Activated T-helper 1 cell treated with anti-CD3 and anti-CD28 coated beads, Interleukin-12 subunit alpha, Interleukin-12 subunit beta, Interleukin-2, Interleukin-4 antibody, amounts not matched to agents 30 ng/mL and 10 ng/mL and 1 ng/mL, durations not matched to agents 14 hours and 24 hours and 36 hours (primary cell): ENCODE results near the gene NKD1. TPM values are rescaled to one million over a fixed set of nuclear protein-coding genes. Genes with fewer than 3 reads are reported as not detected.

Experiments used
- DNase-seq: peaks from one replicate; pipeline ENCODE4 v3.0.0; 2021; ENCODE audit warnings: low spot score
- H3K27ac Mint-ChIP-seq: one replicate; pipeline ENCODE4 v1.8.0; 2021; ENCODE audit warnings: mild to moderate bottlenecking, mixed read lengths
- H3K27me3 Mint-ChIP-seq: one replicate; pipeline ENCODE4 v1.8.0; 2022; ENCODE audit warnings: mild to moderate bottlenecking, moderate library complexity, mixed read lengths; ENCODE audit not compliant: insufficient read depth
- H3K36me3 Mint-ChIP-seq: one replicate; pipeline ENCODE4 v1.8.0; 2021; ENCODE audit warnings: low read depth, mixed read lengths
- H3K4me1 Mint-ChIP-seq: one replicate; pipeline ENCODE4 v1.8.0; 2021; ENCODE audit warnings: low read depth, mixed read lengths
- H3K4me3 Mint-ChIP-seq: one replicate; pipeline ENCODE4 v1.8.0; 2021; ENCODE audit warnings: mild to moderate bottlenecking, moderate library complexity, mixed read lengths
- H3K9me3 Mint-ChIP-seq: one replicate; pipeline ENCODE4 v1.8.0; 2021; ENCODE audit warnings: mixed read lengths
- intact Hi-C: fragments of 100-400 bp; cut with micrococcal nuclease; formaldehyde crosslinking; loops from one replicate; pipeline ENCODE4 v1.15.1; 2024
- total RNA-seq: library from RNA; stranded (reverse); gene quantifications from 2 replicates; pipeline ENCODE4 v1.2.3, GENCODE V29; 2022

NKD1 gene
- total RNA-seq, 1 donor from 2014 or later, result 1.1 TPM

DNA sequence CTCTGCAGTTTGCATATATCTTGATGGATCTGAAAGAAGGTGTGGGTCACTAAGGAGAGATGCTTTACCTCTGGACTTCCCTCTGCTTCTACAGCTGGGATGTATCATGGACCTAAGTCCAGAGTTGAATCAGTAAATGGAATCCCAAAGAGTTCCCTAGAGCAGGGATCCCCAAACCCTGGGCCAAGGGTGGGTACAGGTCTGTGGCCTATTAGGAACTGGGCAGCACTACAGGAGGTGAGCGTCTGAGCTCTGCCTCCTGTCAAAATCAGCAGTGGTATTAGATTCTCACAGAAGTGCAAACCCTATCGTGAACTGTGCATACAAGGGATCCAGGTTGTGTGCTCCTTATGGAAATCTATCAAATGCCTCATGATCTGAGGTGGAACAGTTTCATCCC lies 39.3 kb downstream of the NKD1 start:
- DNase-seq, result no peak
- no peaks in the 10 kb centered on the region for H3K36me3 Mint-ChIP-seq
- H3K27me3 Mint-ChIP-seq, result no peaks in the 10 kb centered on the region
- H3K4me3 Mint-ChIP-seq, result no peak overlapping the region
- H3K9me3 Mint-ChIP-seq, result peaks cover 4% of the 10 kb centered on the region
- H3K4me1 Mint-ChIP-seq, result peaks cover 25% of the 10 kb centered on the region
- no peak overlapping the region for H3K27ac Mint-ChIP-seq
- intact Hi-C loops, result no loop called here

DNA sequence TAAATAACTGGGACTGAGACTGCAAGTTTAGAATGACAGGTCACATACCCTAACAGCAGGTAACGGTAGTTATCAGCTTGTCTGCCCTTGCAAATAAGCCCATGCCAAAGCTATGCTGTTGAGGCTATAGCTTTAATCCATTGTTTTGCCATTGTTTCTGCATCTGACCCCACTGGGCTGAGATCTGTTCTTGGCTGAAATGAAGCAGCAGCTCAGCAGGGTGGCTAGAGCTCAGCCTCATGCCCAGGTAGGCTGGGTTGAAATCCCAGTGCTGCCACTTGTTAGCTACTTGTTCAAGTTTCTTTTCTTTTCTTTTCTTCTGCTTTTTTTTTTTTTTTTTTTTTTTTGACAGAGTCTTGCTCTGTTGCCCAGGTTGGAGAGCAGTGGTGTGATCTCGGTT lies 40.1 kb downstream of the NKD1 start:
- Mint-ChIP-seq H3K36me3 (no peaks in the 10 kb centered on the region), H3K9me3 (peaks cover 4% of the 10 kb centered on the region), H3K27ac (no peak overlapping the region), H3K4me1 (peaks cover 25% of the 10 kb centered on the region), H3K27me3 (no peaks in the 10 kb centered on the region), H3K4me3 (no peak overlapping the region)
- DNase-seq, result no peak
- intact Hi-C loops, result loop anchor here (2.0 kb wide), 1 partner anchor 79 kb away; no protein-coding TSS in a partner anchor

DNA sequence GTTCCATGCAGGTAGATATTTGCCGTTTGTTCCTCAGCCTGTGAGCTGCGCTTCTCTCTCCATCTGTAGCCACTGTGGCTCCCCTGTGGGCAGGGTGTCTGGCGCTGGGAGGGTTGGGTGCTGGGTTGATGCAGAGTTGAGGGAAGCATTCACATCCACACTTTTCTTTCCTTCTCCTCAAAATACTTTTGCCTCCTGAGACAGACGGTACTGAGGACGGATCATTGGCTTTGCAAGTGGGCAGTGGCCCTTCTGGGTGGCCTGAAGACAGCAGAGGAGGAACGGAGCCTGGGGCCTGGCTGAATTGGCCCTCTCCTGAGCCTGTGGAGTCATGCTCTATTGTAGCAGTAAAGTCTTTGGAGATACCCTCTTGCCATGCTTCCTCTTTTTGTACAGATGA lies 43.0 kb downstream of the NKD1 start:
- H3K27ac Mint-ChIP-seq, result no peak overlapping the region
- no peaks in the 10 kb centered on the region for H3K36me3 Mint-ChIP-seq
- no peak overlapping the region for H3K4me3 Mint-ChIP-seq
- H3K4me1 Mint-ChIP-seq, result peaks cover 17% of the 10 kb centered on the region
- no peak for DNase-seq
- no peaks in the 10 kb centered on the region for H3K27me3 Mint-ChIP-seq
- intact Hi-C loops, result no loop called here
- H3K9me3 Mint-ChIP-seq, result peaks cover 4% of the 10 kb centered on the region

DNA sequence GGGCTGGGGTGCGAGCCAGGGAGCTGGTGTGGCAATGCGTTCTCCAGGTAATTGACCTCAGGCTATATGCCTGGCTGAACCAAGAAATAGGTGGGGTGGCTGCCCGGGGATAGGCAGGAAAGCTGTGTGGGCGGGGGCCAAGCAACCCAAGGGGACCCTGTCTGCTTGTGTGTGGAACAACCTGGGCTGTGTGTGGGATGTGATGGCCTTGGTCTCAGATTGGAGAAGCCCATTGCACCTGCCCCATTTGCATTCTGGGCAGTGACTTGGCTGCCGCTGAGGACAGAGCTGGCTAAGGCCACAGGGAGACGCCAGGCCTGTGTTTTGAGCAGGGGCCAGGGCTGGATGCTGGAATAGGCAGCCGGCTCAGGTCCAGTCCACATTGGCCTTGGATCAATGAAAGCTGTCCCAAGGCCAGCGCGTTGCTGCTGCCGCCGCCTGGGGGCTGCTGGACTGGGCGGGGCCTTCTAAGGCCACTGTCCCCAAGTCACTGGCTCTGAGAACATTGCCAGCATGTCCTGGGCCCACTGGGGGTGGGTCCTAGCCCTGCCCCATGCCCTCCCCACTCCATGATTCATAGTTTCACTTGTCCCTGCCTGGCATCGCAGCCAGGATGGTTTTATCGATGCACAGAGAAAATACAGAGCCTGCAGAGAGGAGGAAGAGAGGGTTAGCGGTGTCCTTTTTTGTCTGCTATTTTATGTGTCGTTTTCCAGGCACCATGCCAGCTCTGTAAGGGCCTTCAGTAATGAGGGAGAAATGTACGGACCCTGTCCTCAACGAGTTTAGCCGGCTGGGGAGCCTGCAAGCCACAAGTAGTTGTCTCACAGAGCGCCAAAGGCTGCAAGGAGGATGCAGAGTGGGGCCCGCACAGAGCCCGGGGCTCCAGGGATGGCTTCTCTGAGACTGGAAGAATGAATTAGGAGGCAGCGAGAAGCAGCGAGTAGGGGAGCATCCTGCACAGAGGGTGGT lies 43.9 kb downstream of the NKD1 start:
- Mint-ChIP-seq H3K4me3 (no peak overlapping the region), H3K36me3 (no peaks in the 10 kb centered on the region), H3K27ac (no peak overlapping the region), H3K4me1 (peaks cover 17% of the 10 kb centered on the region), H3K27me3 (no peaks in the 10 kb centered on the region), H3K9me3 (peaks cover 4% of the 10 kb centered on the region)
- intact Hi-C loops, result no loop called here
- no peak for DNase-seq

DNA sequence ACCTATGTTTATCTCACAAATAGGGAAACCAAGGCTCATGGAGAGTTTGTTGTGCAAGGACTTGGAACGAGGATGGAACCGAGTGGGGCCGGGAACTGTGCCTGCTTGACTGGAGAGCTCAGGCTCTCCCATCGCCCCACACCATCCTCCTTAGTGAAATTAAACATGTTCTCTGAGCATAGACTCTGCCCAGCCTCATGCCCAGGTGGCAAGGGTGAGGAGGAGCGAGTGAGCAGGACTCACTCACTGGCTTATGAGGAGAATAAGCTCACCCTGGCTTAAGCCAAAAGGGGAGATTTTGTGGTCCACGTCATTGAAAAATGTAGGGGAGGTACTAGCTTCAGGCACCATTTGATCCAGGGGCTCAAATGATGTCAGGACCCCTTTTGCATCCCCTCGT lies 44.8 kb downstream of the NKD1 start:
- H3K4me3 Mint-ChIP-seq, result no peak overlapping the region
- peaks cover 17% of the 10 kb centered on the region for H3K4me1 Mint-ChIP-seq
- no peaks in the 10 kb centered on the region for H3K9me3 Mint-ChIP-seq
- intact Hi-C loops, result no loop called here
- DNase-seq, result no peak
- H3K27ac Mint-ChIP-seq, result no peak overlapping the region
- no peaks in the 10 kb centered on the region for H3K36me3 Mint-ChIP-seq
- H3K27me3 Mint-ChIP-seq, result no peaks in the 10 kb centered on the region

DNA sequence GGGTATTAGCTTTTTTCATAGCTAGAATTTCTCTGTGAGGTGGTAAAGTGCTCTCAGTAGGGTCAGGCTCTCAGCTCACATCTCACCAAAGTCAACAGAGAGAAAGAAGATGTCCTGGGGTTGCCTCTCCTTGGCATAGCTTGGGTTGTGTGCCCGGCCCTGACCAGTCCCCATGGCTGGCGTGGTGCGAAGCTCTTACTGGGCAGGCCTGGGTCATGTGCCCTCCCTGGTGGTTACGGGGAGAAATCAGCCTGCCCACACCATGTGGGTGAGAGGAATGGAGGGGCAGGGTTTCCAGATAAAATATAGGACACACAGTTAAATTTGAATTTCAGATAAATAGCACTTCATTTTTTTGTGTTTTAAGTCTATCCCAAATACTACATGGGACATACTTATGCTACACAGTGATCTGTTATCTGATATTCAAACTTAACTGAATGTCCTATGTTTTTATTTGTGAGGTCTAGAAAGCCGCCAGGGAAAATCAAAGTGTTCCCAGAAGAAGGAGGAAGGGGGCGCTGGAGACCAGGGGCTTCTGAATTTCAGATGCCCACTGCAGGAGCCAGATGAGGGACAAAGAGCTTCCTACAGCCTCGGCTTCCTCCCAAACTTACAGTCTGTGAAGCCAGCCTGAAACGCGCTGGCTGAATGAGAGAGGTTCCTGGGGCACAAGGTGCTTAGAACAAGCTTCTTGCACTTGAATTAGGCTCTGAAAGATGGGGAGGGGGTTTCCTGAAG lies 45.4 kb downstream of the NKD1 start:
- H3K4me1 Mint-ChIP-seq, result peaks cover 17% of the 10 kb centered on the region
- intact Hi-C loops, result no loop called here
- no peak for DNase-seq
- H3K27ac Mint-ChIP-seq, result no peak overlapping the region
- no peaks in the 10 kb centered on the region for H3K36me3 Mint-ChIP-seq
- no peaks in the 10 kb centered on the region for H3K9me3 Mint-ChIP-seq
- H3K27me3 Mint-ChIP-seq, result no peaks in the 10 kb centered on the region
- no peak overlapping the region for H3K4me3 Mint-ChIP-seq

DNA sequence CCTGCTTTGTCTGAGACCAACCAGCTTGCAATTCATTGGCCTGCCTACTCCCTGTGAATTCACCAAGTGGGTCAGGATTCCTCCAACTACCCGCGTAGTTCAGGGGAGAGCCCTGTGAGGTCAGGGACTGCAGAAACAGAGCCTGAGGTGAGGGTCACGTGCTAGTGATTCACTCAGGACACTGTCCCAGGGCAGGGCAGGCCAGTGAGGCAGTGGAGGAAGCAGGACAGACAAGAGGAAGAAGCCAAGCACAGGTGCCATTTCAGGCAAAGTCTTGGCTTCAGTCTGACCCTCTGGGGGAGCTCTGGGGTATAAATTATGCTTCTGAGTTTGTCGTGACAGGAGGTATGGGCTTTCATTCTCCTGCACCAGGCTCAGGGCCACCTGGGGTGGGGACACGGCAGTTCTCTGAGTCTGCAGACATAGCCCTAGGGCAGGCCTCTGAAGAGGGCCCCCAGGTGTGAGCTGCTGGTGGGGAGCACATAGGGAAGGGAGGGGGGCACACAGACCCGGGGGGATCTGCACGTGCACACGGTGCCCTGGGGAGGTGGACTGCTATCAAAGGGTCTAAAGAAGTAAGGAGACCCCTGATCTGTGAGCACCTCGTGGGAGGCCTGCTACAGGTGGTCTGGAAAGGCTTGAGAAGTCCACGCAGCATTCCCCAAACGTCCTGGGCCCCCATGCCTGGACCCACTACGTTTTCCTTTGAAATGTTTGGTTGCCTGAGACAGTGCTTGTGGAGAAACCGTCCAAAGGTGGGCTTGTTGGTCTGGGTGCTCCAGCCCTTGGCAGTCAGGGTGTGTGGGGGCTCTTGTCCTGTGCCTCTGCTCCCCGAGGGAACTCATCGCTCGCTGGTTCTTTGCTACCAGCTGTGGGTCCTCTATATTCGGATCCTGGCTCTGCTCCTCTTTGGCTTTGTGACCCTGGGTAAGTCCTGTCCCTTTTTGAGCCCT lies 46.4 kb downstream of the NKD1 start:
- Mint-ChIP-seq H3K9me3 (no peaks in the 10 kb centered on the region), H3K4me3 (no peak overlapping the region), H3K36me3 (no peaks in the 10 kb centered on the region), H3K27me3 (no peaks in the 10 kb centered on the region), H3K27ac (no peak overlapping the region), H3K4me1 (peaks cover 8% of the 10 kb centered on the region)
- intact Hi-C loops, result no loop called here
- DNase-seq, result no peak

DNA sequence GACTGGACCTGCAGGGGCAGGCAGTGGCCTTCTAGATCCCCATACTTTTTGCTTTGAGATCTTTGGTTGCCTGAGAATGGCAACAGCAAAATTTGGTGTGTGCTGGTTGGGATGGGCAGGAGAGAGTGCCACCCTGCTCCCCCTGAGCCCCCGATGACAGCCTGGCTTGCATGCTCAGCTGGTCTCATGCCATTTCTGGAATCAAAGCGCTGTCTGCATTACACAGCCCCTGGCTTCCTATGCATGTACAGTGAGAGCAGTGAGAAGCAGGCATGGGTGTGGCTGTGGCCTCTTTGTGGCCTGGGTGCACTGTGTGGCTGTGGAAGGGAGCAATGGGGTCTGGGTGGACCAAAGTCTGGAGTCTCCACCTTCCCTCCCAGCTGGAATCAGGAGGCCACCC lies 47.7 kb downstream of the NKD1 start:
- H3K27ac Mint-ChIP-seq, result no peak overlapping the region
- no peaks in the 10 kb centered on the region for H3K9me3 Mint-ChIP-seq
- intact Hi-C loops, result no loop called here
- no peaks in the 10 kb centered on the region for H3K27me3 Mint-ChIP-seq
- DNase-seq, result no peak
- H3K4me3 Mint-ChIP-seq, result no peak overlapping the region
- H3K36me3 Mint-ChIP-seq, result no peaks in the 10 kb centered on the region
- H3K4me1 Mint-ChIP-seq, result no peaks in the 10 kb centered on the region

DNA sequence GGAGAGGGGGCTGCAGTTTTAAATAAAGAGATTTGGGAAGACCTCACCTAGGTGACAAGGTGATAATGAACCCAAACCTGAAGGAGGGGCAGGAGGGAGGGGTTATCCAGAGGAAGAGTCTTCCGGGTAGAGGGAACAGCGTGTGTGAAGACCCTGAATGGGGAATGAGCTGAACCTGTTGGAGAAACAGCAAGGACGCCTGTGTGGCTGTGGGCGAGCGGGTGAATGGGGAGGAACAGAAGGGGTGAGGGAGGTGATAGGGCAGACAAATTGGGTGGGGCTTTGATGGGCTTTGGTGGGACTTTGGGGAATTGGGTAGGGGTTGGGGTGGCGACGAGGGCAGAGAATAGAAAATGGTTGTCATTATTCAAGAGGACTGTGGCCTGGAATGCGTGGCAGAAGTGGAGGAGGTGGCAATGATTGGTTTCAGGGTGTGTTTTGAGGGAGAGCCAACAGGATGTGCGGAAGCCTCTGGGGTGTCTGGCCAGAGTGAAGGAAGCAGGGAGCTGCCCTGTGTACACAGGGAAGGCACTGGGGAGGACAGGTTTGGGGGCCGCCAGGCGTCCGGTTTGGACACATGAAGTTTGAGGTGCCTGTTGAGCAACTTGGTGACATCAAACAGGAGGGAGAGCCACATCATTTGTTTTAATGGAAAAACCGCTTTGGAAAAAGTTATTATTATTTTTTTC lies 48.7 kb downstream of the NKD1 start:
- H3K27me3 Mint-ChIP-seq, result no peaks in the 10 kb centered on the region
- intact Hi-C loops, result no loop called here
- H3K9me3 Mint-ChIP-seq, result no peaks in the 10 kb centered on the region
- no peak overlapping the region for H3K4me3 Mint-ChIP-seq
- DNase-seq, result no peak
- no peaks in the 10 kb centered on the region for H3K4me1 Mint-ChIP-seq
- no peak overlapping the region for H3K27ac Mint-ChIP-seq
- H3K36me3 Mint-ChIP-seq, result no peaks in the 10 kb centered on the region

DNA sequence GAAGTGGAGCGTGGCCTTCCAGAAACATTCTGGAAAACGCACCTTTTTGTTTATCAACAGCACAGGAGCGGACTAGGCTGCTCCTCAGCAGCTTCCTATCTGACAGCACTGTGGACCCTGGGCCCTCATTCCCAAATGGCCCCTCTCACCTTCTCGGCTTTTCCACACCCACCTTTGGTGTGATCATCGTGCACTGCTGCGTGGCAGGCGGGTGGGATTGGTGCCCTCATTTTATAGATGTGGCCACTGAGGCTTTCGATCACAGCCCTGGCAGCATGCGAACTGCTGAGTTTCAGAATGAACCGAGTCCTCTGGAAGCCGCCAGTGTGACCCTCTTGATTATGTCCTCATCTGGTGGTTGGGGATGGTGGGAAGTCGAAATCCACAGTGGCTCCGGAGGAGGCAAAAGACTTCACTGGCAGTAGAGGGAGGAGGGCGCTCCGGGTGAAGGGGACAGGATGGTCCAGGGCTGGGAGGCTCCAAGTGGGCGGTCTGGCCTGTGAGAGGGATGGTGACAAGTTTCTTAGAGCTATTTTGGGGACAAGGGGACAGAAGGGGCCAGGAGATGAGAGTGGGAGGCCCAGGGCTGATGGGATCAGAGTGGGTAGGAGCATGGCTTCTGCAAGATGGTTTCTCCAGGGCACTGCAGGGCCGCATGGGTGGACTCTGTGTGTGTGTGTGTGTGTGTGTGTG lies 49.5 kb downstream of the NKD1 start:
- peaks cover 5% of the 10 kb centered on the region for H3K4me1 Mint-ChIP-seq

DNA sequence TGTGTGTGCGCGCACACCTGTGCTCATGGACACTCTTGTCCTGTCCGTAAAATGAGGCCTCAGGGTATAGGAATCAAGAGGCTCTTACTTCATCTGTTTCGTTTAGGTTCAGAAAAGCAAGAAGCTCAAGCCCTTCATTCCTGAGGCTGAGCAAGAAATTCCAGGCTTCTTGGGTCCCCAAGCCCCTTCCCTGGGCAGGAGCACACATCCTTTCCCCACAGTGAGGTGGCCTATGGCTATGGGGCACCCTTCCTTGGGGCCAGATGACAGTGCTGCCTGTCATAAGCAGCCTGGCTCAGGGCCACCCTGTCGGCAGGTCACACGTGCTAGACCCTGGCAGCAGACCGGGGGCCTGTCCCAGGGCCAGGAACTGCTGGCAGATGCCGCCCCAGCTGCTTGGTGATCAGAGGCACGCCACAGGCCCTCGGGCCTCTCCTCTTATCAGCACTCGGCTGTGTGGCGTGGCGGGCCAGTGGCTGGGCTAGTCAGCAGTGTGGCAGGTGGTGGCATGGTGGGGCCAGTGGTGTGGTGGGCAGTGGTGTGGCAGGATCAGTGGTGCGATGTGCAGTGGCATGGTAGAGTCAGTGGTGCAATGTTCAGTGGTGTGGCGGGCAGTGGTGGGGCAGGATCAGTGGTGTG lies 50.2 kb downstream of the NKD1 start:
- H3K36me3 Mint-ChIP-seq, result no peaks in the 10 kb centered on the region
- peaks cover 12% of the 10 kb centered on the region for H3K4me1 Mint-ChIP-seq
- no peak for DNase-seq
- no peaks in the 10 kb centered on the region for H3K9me3 Mint-ChIP-seq
- intact Hi-C loops, result no loop called here
- no peak overlapping the region for H3K4me3 Mint-ChIP-seq
- no peaks in the 10 kb centered on the region for H3K27me3 Mint-ChIP-seq
- no peak overlapping the region for H3K27ac Mint-ChIP-seq

More for the DNA sequence above, 49.5 kb downstream of the NKD1 start:
- Mint-ChIP-seq H3K4me3 (no peak overlapping the region), H3K27ac (no peak overlapping the region), H3K9me3 (no peaks in the 10 kb centered on the region), H3K27me3 (no peaks in the 10 kb centered on the region), H3K36me3 (no peaks in the 10 kb centered on the region)
- intact Hi-C loops, result no loop called here
- DNase-seq, result no peak
